ENCODE data around the gene BTF3. TPM values are rescaled to one million over a fixed set of nuclear protein-coding genes. Genes with fewer than 3 reads are reported as not detected.

The BTF3 gene
- total RNA-seq, 1 experiment from 2014 or later: 647 TPM

DNA sequence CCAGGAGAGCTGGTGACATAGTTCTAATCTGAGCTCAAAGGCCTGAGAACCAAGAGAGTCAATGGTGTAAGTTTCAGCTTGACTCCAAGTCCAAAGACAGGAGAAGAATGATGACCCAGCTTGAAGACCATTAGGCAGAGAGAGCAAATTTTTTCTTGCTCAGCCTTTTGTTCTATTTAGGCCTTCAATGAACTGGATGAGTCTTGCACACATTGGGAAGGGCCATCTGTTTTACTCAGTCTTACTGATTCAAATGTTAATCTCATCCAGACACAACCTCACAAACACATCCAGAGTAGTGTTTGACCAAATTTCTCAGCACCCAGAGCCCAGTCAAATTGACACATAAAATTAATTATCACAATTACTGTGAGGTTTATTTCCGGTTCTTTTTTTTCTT, 7.1 kb upstream of the BTF3 start:
- ChIA-PET CTCF (no interaction called here), POLR2A (no interaction called here)
- H3K9me3 ChIP-seq (ENCODE audit: control insufficient read depth, insufficient read depth, low read depth, low read length): no peaks in the 10 kb centered on the region
- DNase-seq (ENCODE audit: low read depth, low spot score) (no peak), ATAC-seq (no peak)
- in situ Hi-C loops (cut with HindIII; ENCODE audit: low pct_unique_long_range_greater_than_20kb, low sequenced_read_pairs): no loop called here
- peaks cover 7% of the 10 kb centered on the region for H3K4me1 ChIP-seq (ENCODE audit: control insufficient read depth, insufficient read depth, low read length)
- H3K27me3 ChIP-seq (ENCODE audit: control insufficient read depth, insufficient read depth, low read length): no peaks in the 10 kb centered on the region
- no peaks in the 10 kb centered on the region for H3K36me3 ChIP-seq (ENCODE audit: control insufficient read depth, insufficient read depth, low read length)
- H3K27ac ChIP-seq (ENCODE audit: low read length): no peak overlapping the region
- TF ChIP-seq, protein P1, sequence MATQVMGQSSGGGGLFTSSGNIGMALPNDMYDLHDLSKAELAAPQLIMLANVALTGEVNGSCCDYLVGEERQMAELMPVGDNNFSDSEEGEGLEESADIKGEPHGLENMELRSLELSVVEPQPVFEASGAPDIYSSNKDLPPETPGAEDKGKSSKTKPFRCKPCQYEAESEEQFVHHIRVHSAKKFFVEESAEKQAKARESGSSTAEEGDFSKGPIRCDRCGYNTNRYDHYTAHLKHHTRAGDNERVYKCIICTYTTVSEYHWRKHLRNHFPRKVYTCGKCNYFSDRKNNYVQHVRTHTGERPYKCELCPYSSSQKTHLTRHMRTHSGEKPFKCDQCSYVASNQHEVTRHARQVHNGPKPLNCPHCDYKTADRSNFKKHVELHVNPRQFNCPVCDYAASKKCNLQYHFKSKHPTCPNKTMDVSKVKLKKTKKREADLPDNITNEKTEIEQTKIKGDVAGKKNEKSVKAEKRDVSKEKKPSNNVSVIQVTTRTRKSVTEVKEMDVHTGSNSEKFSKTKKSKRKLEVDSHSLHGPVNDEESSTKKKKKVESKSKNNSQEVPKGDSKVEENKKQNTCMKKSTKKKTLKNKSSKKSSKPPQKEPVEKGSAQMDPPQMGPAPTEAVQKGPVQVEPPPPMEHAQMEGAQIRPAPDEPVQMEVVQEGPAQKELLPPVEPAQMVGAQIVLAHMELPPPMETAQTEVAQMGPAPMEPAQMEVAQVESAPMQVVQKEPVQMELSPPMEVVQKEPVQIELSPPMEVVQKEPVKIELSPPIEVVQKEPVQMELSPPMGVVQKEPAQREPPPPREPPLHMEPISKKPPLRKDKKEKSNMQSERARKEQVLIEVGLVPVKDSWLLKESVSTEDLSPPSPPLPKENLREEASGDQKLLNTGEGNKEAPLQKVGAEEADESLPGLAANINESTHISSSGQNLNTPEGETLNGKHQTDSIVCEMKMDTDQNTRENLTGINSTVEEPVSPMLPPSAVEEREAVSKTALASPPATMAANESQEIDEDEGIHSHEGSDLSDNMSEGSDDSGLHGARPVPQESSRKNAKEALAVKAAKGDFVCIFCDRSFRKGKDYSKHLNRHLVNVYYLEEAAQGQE (IDR thresholded peaks at IDR 0.05; ENCODE audit: insufficient read depth in 1 of 2, low read depth in 2 of 2, low read length in 1 of 2): no peak
- TF ChIP-seq TCF7L2 (IDR thresholded peaks at IDR 0.05; ENCODE audit: low read depth, low read length) (no peak), POLR2AphosphoS5 (IDR thresholded peaks at IDR 0.05; ENCODE audit: low read depth, low read length) (no peak), SIN3A (IDR thresholded peaks at IDR 0.05; ENCODE audit: borderline replicate concordance, insufficient read depth, low read depth, low read length) (no peak)
- TF ChIP-seq, protein P2, sequence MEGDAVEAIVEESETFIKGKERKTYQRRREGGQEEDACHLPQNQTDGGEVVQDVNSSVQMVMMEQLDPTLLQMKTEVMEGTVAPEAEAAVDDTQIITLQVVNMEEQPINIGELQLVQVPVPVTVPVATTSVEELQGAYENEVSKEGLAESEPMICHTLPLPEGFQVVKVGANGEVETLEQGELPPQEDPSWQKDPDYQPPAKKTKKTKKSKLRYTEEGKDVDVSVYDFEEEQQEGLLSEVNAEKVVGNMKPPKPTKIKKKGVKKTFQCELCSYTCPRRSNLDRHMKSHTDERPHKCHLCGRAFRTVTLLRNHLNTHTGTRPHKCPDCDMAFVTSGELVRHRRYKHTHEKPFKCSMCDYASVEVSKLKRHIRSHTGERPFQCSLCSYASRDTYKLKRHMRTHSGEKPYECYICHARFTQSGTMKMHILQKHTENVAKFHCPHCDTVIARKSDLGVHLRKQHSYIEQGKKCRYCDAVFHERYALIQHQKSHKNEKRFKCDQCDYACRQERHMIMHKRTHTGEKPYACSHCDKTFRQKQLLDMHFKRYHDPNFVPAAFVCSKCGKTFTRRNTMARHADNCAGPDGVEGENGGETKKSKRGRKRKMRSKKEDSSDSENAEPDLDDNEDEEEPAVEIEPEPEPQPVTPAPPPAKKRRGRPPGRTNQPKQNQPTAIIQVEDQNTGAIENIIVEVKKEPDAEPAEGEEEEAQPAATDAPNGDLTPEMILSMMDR (IDR thresholded peaks at IDR 0.05): no peak
- intact Hi-C loops (cut with micrococcal nuclease; ENCODE audit: unreplicated experiment): no loop called here
- H3K4me3 ChIP-seq (ENCODE audit: low read depth in 2 of 2, low read length in 2 of 2): no peak overlapping the region
- no TSS peak for BruUV-seq (replicated peaks)

GRCh38 chr5:73493421-73493820, 4.8 kb upstream of the BTF3 start:
- H3K27ac ChIP-seq (ENCODE audit: low read length): no peak overlapping the region
- no peaks in the 10 kb centered on the region for H3K27me3 ChIP-seq (ENCODE audit: control insufficient read depth, insufficient read depth, low read length)
- ChIA-PET POLR2A (interaction anchor here (0.8 kb wide), 1 partner anchor 139 kb away, joined by 4 read pairs; no protein-coding TSS in a partner anchor), CTCF (no interaction called here)
- ATAC-seq (no peak), DNase-seq (ENCODE audit: low read depth, low spot score) (no peak)
- no peak for TF ChIP-seq SIN3A (IDR thresholded peaks at IDR 0.05; ENCODE audit: borderline replicate concordance, insufficient read depth, low read depth, low read length)
- TF ChIP-seq, protein P1 (IDR thresholded peaks at IDR 0.05; ENCODE audit: insufficient read depth in 1 of 2, low read depth in 2 of 2, low read length in 1 of 2): no peak
- TF ChIP-seq, protein P2 (IDR thresholded peaks at IDR 0.05): no peak
- TF ChIP-seq POLR2AphosphoS5 (IDR thresholded peaks at IDR 0.05; ENCODE audit: low read depth, low read length): no peak
- TF ChIP-seq TCF7L2 (IDR thresholded peaks at IDR 0.05; ENCODE audit: low read depth, low read length): no peak
- H3K9me3 ChIP-seq (ENCODE audit: control insufficient read depth, insufficient read depth, low read depth, low read length): no peaks in the 10 kb centered on the region
- H3K4me3 ChIP-seq (ENCODE audit: low read depth in 2 of 2, low read length in 2 of 2): no peak overlapping the region
- in situ Hi-C loops (cut with HindIII; ENCODE audit: low pct_unique_long_range_greater_than_20kb, low sequenced_read_pairs): no loop called here
- intact Hi-C loops (cut with micrococcal nuclease; ENCODE audit: unreplicated experiment): no loop called here
- no peaks in the 10 kb centered on the region; the same call in 1 of the 2 replicates for H3K36me3 ChIP-seq (ENCODE audit: control insufficient read depth, insufficient read depth, low read length)
- no TSS peak for BruUV-seq (replicated peaks)
- H3K4me1 ChIP-seq (ENCODE audit: control insufficient read depth, insufficient read depth, low read length): peaks cover 21% of the 10 kb centered on the region

Data from Panc1 (cell line).